ENCODE results near the gene TM4SF1. TPM values are rescaled to one million over a fixed set of nuclear protein-coding genes. Genes with fewer than 3 reads are reported as not detected.

Gene TM4SF1
- total and polyA plus RNA-seq, 2 experiments from 2014 or later: 0.10 to 0.74 TPM

DNA sequence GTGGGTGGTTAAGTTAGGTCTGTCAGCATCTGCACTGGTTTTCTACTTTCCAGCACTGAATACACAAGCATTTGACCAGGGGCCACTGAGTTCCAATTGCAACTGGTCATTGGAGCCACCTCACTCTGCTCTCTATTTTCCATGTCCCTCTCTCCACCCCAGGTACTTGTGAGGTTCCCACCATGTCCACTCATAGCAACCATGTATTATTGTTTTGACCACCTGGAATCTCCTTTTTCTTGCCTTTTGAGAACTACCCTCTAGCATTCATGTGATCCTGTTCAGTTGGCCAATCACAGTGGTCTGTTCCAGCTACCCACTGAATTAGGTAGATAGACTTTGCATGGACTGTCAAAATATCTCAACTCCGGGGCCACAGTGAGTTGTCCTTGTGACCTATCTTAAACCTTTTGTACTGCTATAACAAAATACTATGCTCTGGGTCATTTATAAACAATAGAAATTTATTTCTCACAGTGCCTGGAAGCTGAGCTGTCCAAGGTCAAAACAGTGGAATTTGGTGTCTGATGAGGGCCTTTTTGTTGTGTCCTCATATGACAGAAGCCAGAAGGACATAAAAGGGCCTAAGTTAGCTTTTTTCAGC lies 23.8 kb downstream of the TM4SF1 start:
- Mint-ChIP-seq H3K36me3 (ENCODE audit: low read depth) (no peaks in the 10 kb centered on the region), H3K27ac (no peak overlapping the region)

DNA sequence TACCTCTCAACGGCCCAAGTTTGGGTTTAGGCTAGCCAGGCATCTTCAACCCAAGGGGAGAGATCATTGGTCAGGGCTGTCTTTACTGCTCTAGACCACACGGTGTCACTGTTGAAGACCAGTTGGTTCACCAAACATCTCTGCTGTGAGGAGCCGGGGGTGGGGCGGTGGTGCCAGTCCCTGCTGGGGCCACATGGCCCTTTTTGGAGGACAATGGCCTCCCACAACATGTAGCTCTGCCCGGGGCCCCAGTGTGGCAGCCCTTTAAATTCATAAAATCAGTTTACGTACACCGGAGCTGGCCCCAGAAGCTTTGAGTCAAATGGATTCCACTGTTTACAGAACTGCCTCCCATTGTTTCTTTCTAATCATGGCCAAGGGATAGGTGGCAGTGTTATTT lies 24.9 kb downstream of the TM4SF1 start:
- Histone ChIP-seq H3K27ac (ENCODE audit: low read depth) (no peak overlapping the region), H2AFZ (peak overlapping the region; percentile 76), H3K36me3 (ENCODE audit: insufficient read depth) (no peaks in the 10 kb centered on the region), H3K79me2 (replicated peaks; ENCODE audit: insufficient read depth) (no peaks in the 10 kb centered on the region), H4K20me1 (replicated peaks; ENCODE audit: insufficient read depth) (no peaks in the 10 kb centered on the region), H3K9me2 (ENCODE audit: insufficient read depth) (peaks cover 8% of the 10 kb centered on the region; the same call in 1 of the 2 replicates), H3K4me3 (no peak overlapping the region), H3F3A (replicated peaks; ENCODE audit: low read depth) (no peaks in the 10 kb centered on the region), H3K4me2 (no peak overlapping the region), H3K4me1 (ENCODE audit: insufficient read depth) (no peaks in the 10 kb centered on the region), H3K27me3 (ENCODE audit: insufficient read depth) (no peaks in the 10 kb centered on the region)
- H3K36me3 Mint-ChIP-seq (ENCODE audit: low read depth): no peaks in the 10 kb centered on the region
- H3K27ac Mint-ChIP-seq: no peak overlapping the region
- TF ChIP-seq, protein P1, sequence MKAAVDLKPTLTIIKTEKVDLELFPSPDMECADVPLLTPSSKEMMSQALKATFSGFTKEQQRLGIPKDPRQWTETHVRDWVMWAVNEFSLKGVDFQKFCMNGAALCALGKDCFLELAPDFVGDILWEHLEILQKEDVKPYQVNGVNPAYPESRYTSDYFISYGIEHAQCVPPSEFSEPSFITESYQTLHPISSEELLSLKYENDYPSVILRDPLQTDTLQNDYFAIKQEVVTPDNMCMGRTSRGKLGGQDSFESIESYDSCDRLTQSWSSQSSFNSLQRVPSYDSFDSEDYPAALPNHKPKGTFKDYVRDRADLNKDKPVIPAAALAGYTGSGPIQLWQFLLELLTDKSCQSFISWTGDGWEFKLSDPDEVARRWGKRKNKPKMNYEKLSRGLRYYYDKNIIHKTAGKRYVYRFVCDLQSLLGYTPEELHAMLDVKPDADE (IDR thresholded peaks at IDR 0.05): no peak
- TF ChIP-seq, protein P2, sequence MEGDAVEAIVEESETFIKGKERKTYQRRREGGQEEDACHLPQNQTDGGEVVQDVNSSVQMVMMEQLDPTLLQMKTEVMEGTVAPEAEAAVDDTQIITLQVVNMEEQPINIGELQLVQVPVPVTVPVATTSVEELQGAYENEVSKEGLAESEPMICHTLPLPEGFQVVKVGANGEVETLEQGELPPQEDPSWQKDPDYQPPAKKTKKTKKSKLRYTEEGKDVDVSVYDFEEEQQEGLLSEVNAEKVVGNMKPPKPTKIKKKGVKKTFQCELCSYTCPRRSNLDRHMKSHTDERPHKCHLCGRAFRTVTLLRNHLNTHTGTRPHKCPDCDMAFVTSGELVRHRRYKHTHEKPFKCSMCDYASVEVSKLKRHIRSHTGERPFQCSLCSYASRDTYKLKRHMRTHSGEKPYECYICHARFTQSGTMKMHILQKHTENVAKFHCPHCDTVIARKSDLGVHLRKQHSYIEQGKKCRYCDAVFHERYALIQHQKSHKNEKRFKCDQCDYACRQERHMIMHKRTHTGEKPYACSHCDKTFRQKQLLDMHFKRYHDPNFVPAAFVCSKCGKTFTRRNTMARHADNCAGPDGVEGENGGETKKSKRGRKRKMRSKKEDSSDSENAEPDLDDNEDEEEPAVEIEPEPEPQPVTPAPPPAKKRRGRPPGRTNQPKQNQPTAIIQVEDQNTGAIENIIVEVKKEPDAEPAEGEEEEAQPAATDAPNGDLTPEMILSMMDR (conservative IDR thresholded peaks at IDR 0.05; ENCODE audit: low read depth in 2 of 2): peak; percentile 78 to 96
- no peak for TF ChIP-seq JUNB (IDR thresholded peaks at IDR 0.05; ENCODE audit: unreplicated experiment)
- no peak for TF ChIP-seq EZH2 (IDR thresholded peaks at IDR 0.05; ENCODE audit: low read depth, unreplicated experiment)
- peak; percentile 13; the same call in 1 of the 2 replicates for TF ChIP-seq CREB1 (CRISPR knock-in tag; IDR thresholded peaks at IDR 0.05; ENCODE audit: low read depth)
- TF ChIP-seq ZNF114 (CRISPR knock-in tag; IDR thresholded peaks at IDR 0.05): peak; percentile 97
- TF ChIP-seq, protein P3, sequence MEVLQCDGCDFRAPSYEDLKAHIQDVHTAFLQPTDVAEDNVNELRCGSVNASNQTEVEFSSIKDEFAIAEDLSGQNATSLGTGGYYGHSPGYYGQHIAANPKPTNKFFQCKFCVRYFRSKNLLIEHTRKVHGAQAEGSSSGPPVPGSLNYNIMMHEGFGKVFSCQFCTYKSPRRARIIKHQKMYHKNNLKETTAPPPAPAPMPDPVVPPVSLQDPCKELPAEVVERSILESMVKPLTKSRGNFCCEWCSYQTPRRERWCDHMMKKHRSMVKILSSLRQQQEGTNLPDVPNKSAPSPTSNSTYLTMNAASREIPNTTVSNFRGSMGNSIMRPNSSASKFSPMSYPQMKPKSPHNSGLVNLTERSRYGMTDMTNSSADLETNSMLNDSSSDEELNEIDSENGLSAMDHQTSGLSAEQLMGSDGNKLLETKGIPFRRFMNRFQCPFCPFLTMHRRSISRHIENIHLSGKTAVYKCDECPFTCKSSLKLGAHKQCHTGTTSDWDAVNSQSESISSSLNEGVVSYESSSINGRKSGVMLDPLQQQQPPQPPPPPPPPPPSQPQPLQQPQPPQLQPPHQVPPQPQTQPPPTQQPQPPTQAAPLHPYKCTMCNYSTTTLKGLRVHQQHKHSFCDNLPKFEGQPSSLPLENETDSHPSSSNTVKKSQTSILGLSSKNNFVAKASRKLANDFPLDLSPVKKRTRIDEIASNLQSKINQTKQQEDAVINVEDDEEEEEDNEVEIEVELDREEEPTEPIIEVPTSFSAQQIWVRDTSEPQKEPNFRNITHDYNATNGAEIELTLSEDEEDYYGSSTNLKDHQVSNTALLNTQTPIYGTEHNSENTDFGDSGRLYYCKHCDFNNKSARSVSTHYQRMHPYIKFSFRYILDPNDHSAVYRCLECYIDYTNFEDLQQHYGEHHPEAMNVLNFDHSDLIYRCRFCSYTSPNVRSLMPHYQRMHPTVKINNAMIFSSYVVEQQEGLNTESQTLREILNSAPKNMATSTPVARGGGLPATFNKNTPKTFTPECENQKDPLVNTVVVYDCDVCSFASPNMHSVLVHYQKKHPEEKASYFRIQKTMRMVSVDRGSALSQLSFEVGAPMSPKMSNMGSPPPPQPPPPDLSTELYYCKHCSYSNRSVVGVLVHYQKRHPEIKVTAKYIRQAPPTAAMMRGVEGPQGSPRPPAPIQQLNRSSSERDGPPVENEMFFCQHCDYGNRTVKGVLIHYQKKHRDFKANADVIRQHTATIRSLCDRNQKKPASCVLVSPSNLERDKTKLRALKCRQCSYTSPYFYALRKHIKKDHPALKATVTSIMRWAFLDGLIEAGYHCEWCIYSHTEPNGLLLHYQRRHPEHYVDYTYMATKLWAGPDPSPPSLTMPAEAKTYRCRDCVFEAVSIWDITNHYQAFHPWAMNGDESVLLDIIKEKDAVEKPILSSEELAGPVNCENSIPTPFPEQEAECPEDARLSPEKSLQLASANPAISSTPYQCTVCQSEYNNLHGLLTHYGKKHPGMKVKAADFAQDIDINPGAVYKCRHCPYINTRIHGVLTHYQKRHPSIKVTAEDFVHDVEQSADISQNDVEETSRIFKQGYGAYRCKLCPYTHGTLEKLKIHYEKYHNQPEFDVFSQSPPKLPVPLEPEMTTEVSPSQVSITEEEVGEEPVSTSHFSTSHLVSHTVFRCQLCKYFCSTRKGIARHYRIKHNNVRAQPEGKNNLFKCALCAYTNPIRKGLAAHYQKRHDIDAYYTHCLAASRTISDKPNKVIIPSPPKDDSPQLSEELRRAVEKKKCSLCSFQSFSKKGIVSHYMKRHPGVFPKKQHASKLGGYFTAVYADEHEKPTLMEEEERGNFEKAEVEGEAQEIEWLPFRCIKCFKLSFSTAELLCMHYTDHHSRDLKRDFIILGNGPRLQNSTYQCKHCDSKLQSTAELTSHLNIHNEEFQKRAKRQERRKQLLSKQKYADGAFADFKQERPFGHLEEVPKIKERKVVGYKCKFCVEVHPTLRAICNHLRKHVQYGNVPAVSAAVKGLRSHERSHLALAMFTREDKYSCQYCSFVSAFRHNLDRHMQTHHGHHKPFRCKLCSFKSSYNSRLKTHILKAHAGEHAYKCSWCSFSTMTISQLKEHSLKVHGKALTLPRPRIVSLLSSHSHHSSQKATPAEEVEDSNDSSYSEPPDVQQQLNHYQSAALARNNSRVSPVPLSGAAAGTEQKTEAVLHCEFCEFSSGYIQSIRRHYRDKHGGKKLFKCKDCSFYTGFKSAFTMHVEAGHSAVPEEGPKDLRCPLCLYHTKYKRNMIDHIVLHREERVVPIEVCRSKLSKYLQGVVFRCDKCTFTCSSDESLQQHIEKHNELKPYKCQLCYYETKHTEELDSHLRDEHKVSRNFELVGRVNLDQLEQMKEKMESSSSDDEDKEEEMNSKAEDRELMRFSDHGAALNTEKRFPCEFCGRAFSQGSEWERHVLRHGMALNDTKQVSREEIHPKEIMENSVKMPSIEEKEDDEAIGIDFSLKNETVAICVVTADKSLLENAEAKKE (CRISPR knock-in tag; IDR thresholded peaks at IDR 0.05): peak; percentile 98
- H3K9me3 Mint-ChIP-seq: no peaks in the 10 kb centered on the region
- no peaks in the 10 kb centered on the region; the same call in 1 of the 3 replicates for H3K4me1 Mint-ChIP-seq
- peaks cover 3% of the 10 kb centered on the region for H3K27me3 Mint-ChIP-seq (ENCODE audit: insufficient read depth, low read depth, poor library complexity)
- DNase-seq (ENCODE audit: low spot score) (peak; percentile 90), ATAC-seq (peak; percentile 99)
- H3K4me3 Mint-ChIP-seq: no peak overlapping the region

More for the DNA sequence above, 23.8 kb downstream of the TM4SF1 start:
- H2AFZ ChIP-seq: peak overlapping the region; percentile 87; the same call in 1 of the 2 replicates
- H3K4me1 Mint-ChIP-seq: no peaks in the 10 kb centered on the region; the same call in 1 of the 3 replicates
- peaks cover 3% of the 10 kb centered on the region for H3K27me3 Mint-ChIP-seq (ENCODE audit: insufficient read depth, low read depth, poor library complexity)
- no peak overlapping the region for H3K4me2 ChIP-seq
- no peak overlapping the region for H3K4me3 ChIP-seq
- DNase-seq (ENCODE audit: low spot score): no peak
- H3K9me3 Mint-ChIP-seq: no peaks in the 10 kb centered on the region
- H4K20me1 ChIP-seq (replicated peaks; ENCODE audit: insufficient read depth): no peaks in the 10 kb centered on the region
- no peak for ATAC-seq
- no peak overlapping the region for H3K27ac ChIP-seq (ENCODE audit: low read depth)
- no peak for TF ChIP-seq ZNF114 (CRISPR knock-in tag; IDR thresholded peaks at IDR 0.05)
- no peaks in the 10 kb centered on the region for H3K36me3 ChIP-seq (ENCODE audit: insufficient read depth)
- H3K4me3 Mint-ChIP-seq: no peak overlapping the region
- H3K9me2 ChIP-seq (ENCODE audit: insufficient read depth): peaks cover 8% of the 10 kb centered on the region; the same call in 1 of the 2 replicates
- H3F3A ChIP-seq (replicated peaks; ENCODE audit: low read depth): no peaks in the 10 kb centered on the region
- no peaks in the 10 kb centered on the region for H3K4me1 ChIP-seq (ENCODE audit: insufficient read depth)
- no peaks in the 10 kb centered on the region for H3K79me2 ChIP-seq (replicated peaks; ENCODE audit: insufficient read depth)
- H3K27me3 ChIP-seq (ENCODE audit: insufficient read depth): no peaks in the 10 kb centered on the region
